ENCODE data around the gene FRMD4A.

The FRMD4A gene

DNA sequence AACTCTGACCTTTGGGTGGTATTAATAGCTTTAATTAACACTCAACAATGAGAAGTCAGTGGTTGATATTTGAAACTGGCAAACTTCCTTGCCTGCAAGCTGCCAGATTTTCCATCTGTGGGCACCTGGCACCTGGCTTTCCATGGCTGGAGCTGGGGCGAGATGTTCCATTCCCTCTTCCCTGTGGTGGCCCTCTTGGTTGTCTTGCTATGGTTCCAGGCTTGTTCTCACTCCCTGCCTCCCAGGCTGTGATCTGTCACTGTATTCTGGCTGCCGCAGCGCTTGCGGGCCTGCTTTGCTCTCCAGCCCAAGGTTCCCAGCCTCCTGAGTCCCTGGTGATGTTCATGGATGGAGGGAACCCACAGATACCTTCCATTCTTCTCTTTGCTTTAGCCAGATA lies 201.0 kb downstream of the FRMD4A start:
- H3K9me2 ChIP-seq (replicated peaks; ENCODE audit: insufficient read depth, low read length): no peaks in the 10 kb centered on the region
- no peak for TF ChIP-seq EZH2phosphoT487 (IDR thresholded peaks at IDR 0.05; ENCODE audit: low read length)
- TF ChIP-seq, protein P1, sequence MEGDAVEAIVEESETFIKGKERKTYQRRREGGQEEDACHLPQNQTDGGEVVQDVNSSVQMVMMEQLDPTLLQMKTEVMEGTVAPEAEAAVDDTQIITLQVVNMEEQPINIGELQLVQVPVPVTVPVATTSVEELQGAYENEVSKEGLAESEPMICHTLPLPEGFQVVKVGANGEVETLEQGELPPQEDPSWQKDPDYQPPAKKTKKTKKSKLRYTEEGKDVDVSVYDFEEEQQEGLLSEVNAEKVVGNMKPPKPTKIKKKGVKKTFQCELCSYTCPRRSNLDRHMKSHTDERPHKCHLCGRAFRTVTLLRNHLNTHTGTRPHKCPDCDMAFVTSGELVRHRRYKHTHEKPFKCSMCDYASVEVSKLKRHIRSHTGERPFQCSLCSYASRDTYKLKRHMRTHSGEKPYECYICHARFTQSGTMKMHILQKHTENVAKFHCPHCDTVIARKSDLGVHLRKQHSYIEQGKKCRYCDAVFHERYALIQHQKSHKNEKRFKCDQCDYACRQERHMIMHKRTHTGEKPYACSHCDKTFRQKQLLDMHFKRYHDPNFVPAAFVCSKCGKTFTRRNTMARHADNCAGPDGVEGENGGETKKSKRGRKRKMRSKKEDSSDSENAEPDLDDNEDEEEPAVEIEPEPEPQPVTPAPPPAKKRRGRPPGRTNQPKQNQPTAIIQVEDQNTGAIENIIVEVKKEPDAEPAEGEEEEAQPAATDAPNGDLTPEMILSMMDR (IDR thresholded peaks at IDR 0.05; ENCODE audit: low read length): no peak
- no peak for TF ChIP-seq EZH2 (optimal IDR thresholded peaks at IDR 0.05; ENCODE audit: low read depth, low read length)
- no peaks in the 10 kb centered on the region for H3F3A ChIP-seq (ENCODE audit: insufficient read depth, low read length)
- no peak overlapping the region for H3K27ac ChIP-seq (ENCODE audit: low read length)
- H3K4me1 ChIP-seq (ENCODE audit: low read length): no peaks in the 10 kb centered on the region
- H3K9ac ChIP-seq (ENCODE audit: low read length): no peak overlapping the region
- no peaks in the 10 kb centered on the region for H4K20me1 ChIP-seq (ENCODE audit: insufficient read depth, low read length)
- H3K4me2 ChIP-seq (ENCODE audit: low read depth, low read length): no peak overlapping the region
- no peak overlapping the region for H3K4me3 ChIP-seq (ENCODE audit: low read length)
- no peak for DNase-seq
- H2AFZ ChIP-seq (ENCODE audit: low read length): no peak overlapping the region
- no peaks in the 10 kb centered on the region for H3K9me3 ChIP-seq (replicated peaks; ENCODE audit: insufficient read depth, low read length)
- H3K36me3 ChIP-seq (replicated peaks; ENCODE audit: insufficient read depth, low read length): no peaks in the 10 kb centered on the region
- H3K79me2 ChIP-seq (ENCODE audit: low read length): no peaks in the 10 kb centered on the region
- no peaks in the 10 kb centered on the region for H3K27me3 ChIP-seq (replicated peaks; ENCODE audit: insufficient read depth, low read length)

DNA sequence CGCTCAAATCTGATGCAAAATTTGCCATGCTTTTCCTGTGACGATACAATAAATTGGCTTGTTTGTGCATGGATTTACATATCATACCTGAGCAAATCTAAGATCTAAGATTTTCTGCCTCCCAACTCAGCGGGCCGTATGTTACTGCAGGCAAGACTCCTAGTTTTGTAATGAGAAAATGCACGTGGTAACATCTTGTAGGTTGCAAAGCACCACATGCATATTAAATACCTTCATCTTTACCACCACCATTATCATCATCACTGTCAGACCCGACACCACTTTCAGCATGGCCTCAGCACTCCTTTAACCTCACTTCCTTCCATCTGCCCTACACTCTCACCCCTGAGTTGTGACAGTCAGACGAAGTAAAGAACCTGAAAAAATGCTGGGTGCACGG lies 202.2 kb downstream of the FRMD4A start:
- no peak for TF ChIP-seq EZH2phosphoT487 (IDR thresholded peaks at IDR 0.05; ENCODE audit: low read length)
- TF ChIP-seq, protein P1 (IDR thresholded peaks at IDR 0.05; ENCODE audit: low read length): no peak
- TF ChIP-seq EZH2 (optimal IDR thresholded peaks at IDR 0.05; ENCODE audit: low read depth, low read length): no peak
- no peaks in the 10 kb centered on the region for H3K4me1 ChIP-seq (ENCODE audit: low read length)
- no peak overlapping the region for H3K27ac ChIP-seq (ENCODE audit: low read length)

DNA sequence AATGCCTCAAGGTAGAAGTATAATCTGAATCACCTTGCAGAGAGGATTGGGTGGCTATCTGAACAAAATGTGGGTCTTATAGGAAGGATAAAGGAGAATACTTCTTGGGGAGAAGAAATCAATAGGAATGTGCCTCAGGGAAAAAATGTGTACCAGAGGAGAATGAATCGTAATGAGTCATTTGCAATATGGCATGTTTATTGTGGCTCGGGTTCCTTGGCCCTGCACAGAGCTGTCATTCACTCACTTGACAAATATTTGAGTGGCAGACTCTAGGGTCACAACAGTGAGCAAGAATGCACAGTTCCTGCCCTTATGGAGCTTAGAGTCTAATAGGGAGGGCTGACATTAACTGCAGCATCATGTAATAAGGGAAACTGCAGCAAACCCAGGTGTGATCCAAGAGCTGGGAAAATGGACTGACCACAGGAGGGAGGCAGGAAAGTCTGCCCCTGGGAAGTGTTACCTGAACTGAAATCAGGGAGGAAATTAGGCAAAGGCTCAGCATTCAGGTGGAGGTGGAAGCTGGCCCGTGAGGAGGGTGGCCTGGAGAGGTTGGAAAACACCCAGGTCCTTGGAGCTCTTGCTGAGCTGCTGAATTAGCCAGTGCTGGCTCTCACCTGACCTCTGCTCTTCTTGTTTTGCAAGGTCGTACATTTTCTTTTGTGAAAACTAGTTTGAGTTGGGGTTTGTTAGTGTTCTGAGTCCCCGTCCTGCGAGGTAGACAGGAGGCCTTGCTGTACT lies 203.9 kb downstream of the FRMD4A start:
- no peak for DNase-seq
- no peak overlapping the region for H3K4me2 ChIP-seq (ENCODE audit: low read depth, low read length)
- no peak overlapping the region for H2AFZ ChIP-seq (ENCODE audit: low read length)
- no peaks in the 10 kb centered on the region for H3K9me2 ChIP-seq (replicated peaks; ENCODE audit: insufficient read depth, low read length)
- H3K4me1 ChIP-seq (ENCODE audit: low read length): no peaks in the 10 kb centered on the region
- TF ChIP-seq EZH2phosphoT487 (IDR thresholded peaks at IDR 0.05; ENCODE audit: low read length): no peak
- no peak for TF ChIP-seq EZH2 (optimal IDR thresholded peaks at IDR 0.05; ENCODE audit: low read depth, low read length)
- TF ChIP-seq, protein P1 (IDR thresholded peaks at IDR 0.05; ENCODE audit: low read length): no peak
- H3K79me2 ChIP-seq (ENCODE audit: low read length): no peaks in the 10 kb centered on the region
- H4K20me1 ChIP-seq (ENCODE audit: insufficient read depth, low read length): no peaks in the 10 kb centered on the region
- H3K9ac ChIP-seq (ENCODE audit: low read length): no peak overlapping the region
- no peaks in the 10 kb centered on the region for H3K9me3 ChIP-seq (replicated peaks; ENCODE audit: insufficient read depth, low read length)
- no peak overlapping the region for H3K4me3 ChIP-seq (ENCODE audit: low read length)
- no peaks in the 10 kb centered on the region for H3F3A ChIP-seq (ENCODE audit: insufficient read depth, low read length)
- H3K27me3 ChIP-seq (replicated peaks; ENCODE audit: insufficient read depth, low read length): no peaks in the 10 kb centered on the region
- H3K27ac ChIP-seq (ENCODE audit: low read length): no peak overlapping the region
- H3K36me3 ChIP-seq (replicated peaks; ENCODE audit: insufficient read depth, low read length): no peaks in the 10 kb centered on the region

More for the DNA sequence above, 202.2 kb downstream of the FRMD4A start:
- H3K4me2 ChIP-seq (ENCODE audit: low read depth, low read length): no peak overlapping the region
- no peaks in the 10 kb centered on the region for H3K9me3 ChIP-seq (replicated peaks; ENCODE audit: insufficient read depth, low read length)
- no peaks in the 10 kb centered on the region for H3K79me2 ChIP-seq (ENCODE audit: low read length)
- no peak overlapping the region for H3K9ac ChIP-seq (ENCODE audit: low read length)
- no peak overlapping the region for H2AFZ ChIP-seq (ENCODE audit: low read length)
- H4K20me1 ChIP-seq (ENCODE audit: insufficient read depth, low read length): no peaks in the 10 kb centered on the region
- no peaks in the 10 kb centered on the region for H3F3A ChIP-seq (ENCODE audit: insufficient read depth, low read length)
- H3K36me3 ChIP-seq (replicated peaks; ENCODE audit: insufficient read depth, low read length): no peaks in the 10 kb centered on the region
- no peak for DNase-seq
- H3K9me2 ChIP-seq (replicated peaks; ENCODE audit: insufficient read depth, low read length): no peaks in the 10 kb centered on the region
- no peaks in the 10 kb centered on the region for H3K27me3 ChIP-seq (replicated peaks; ENCODE audit: insufficient read depth, low read length)
- no peak overlapping the region for H3K4me3 ChIP-seq (ENCODE audit: low read length)

Data from MM.1S (cell line).